NCI-H146 treated with DMSO at 0.1 percent for 48 hours (cell line): ENCODE results near the gene AKAP6.
"Not testable (repeated sequence)": the region's sequence is repeated elsewhere in the genome, so short reads cannot be mapped to it uniquely, and the experiment has no call there.

ENCODE experiments used
- DNase-seq: peaks from one replicate; lab custom pipeline; 2025; ENCODE audit not compliant: unreplicated experiment; lab: John Stamatoyannopoulos, UW

The AKAP6 gene

GRCh38 chr14:32576088-32576795, 247.1 kb downstream of the AKAP6 start:
- DNase-seq = peak; percentile 1

GRCh38 chr14:32576977-32577376, 247.9 kb downstream of the AKAP6 start:
- DNase-seq = no peak

GRCh38 chr14:32578181-32578580, 249.1 kb downstream of the AKAP6 start:
- DNase-seq = no peak

- DNase-seq = not testable (repeated sequence)
Measured at GRCh38 chr14:32583427-32583826, 254.3 kb downstream of the AKAP6 start.

- no peak for DNase-seq
Measured at GRCh38 chr14:32584079-32584478, 255.0 kb downstream of the AKAP6 start.

- no peak for DNase-seq
Measured at GRCh38 chr14:32587461-32587860, 258.4 kb downstream of the AKAP6 start.

GRCh38 chr14:32588448-32589320, 259.6 kb downstream of the AKAP6 start:
- peak; percentile 4 for DNase-seq

- no peak for DNase-seq
Measured at GRCh38 chr14:32590157-32590556, 261.1 kb downstream of the AKAP6 start.

GRCh38 chr14:32593290-32593942, 264.3 kb downstream of the AKAP6 start:
- DNase-seq = no peak

GRCh38 chr14:32594766-32595165, 265.7 kb downstream of the AKAP6 start:
- DNase-seq = no peak

- DNase-seq = no peak
Measured at GRCh38 chr14:32595497-32595896, 266.4 kb downstream of the AKAP6 start.

GRCh38 chr14:32596390-32596789, 267.3 kb downstream of the AKAP6 start:
- no peak for DNase-seq

GRCh38 chr14:32597771-32598170, 268.7 kb downstream of the AKAP6 start:
- DNase-seq = no peak

GRCh38 chr14:32601069-32601468, 272.0 kb downstream of the AKAP6 start:
- DNase-seq = no peak

- DNase-seq = no peak
Measured at GRCh38 chr14:32601906-32602305, 272.8 kb downstream of the AKAP6 start.

- no peak for DNase-seq
Measured at GRCh38 chr14:32602699-32603098, 273.6 kb downstream of the AKAP6 start.

- DNase-seq = no peak
Measured at GRCh38 chr14:32603992-32604565, 275.0 kb downstream of the AKAP6 start.

- DNase-seq = no peak
Measured at GRCh38 chr14:32606301-32606700, 277.2 kb downstream of the AKAP6 start.

GRCh38 chr14:32607399-32607798, 278.3 kb downstream of the AKAP6 start:
- DNase-seq = no peak

GRCh38 chr14:32608857-32609256, 279.8 kb downstream of the AKAP6 start:
- DNase-seq = no peak

GRCh38 chr14:32609388-32609787, 280.3 kb downstream of the AKAP6 start:
- DNase-seq = no peak
